T-helper 17 cell (primary cell): ENCODE results near the gene UBQLN4. TPM values are rescaled to one million over a fixed set of nuclear protein-coding genes. Genes with fewer than 3 reads are reported as not detected.

ENCODE experiments used
- total RNA-seq, 4 donors: library from RNA in 2 of 4; stranded (reverse) in 2 of 4; gene quantifications; one replicate each; pipeline ENCODE4 v1.2.3 and lab custom pipeline; 2022 to 2026

Gene UBQLN4
- total RNA-seq, 2 donors from 2014 or later: 21.9 to 22.7 TPM

Other genes with a start within 250 kb of the UBQLN4 start
- gene GON4L, start 196.6 kb downstream of the UBQLN4 start, total RNA-seq: 10 to 100 TPM; 88.4 to 93.9 TPM
- 10 to 100 TPM; 27.0 to 30.2 TPM for gene SYT11, start 194.2 kb downstream of the UBQLN4 start, total RNA-seq
- 10 to 100 TPM; 47.8 to 64.6 TPM for gene RIT1, start 142.4 kb downstream of the UBQLN4 start, total RNA-seq
- gene KHDC4, start 119.4 kb downstream of the UBQLN4 start, total RNA-seq: 10 to 100 TPM; 59.9 to 63.1 TPM
- not detected for gene RXFP4, start 112.2 kb downstream of the UBQLN4 start, total RNA-seq
- gene ARHGEF2, start 75.3 kb downstream of the UBQLN4 start, total RNA-seq: 100 to 1,000 TPM in 1 of 2 donors, 10 to 100 TPM in 1; 86.1 to 123 TPM
- gene SSR2, start 32.8 kb downstream of the UBQLN4 start, total RNA-seq: 100 to 1,000 TPM; 217 to 234 TPM
- 10 to 100 TPM; 19.4 to 21.4 TPM for gene LAMTOR2, start 984 bp upstream of the UBQLN4 start, total RNA-seq
- gene RAB25, start 7.4 kb upstream of the UBQLN4 start, total RNA-seq: 1 to 10 TPM; 1.4 to 1.8 TPM
- not detected for gene MEX3A, start 28.7 kb upstream of the UBQLN4 start, total RNA-seq
- gene LMNA, start 60.9 kb upstream of the UBQLN4 start, total RNA-seq: 1,000 to 10,000 TPM in 1 of 2 donors, 100 to 1,000 TPM in 1; 919 to 1,908 TPM
- gene SEMA4A, start 99.8 kb upstream of the UBQLN4 start, total RNA-seq: 10 to 100 TPM; 21.7 to 58.1 TPM
- 10 to 100 TPM; 14.4 to 21.6 TPM for gene SLC25A44, start 140.3 kb upstream of the UBQLN4 start, total RNA-seq
- 10 to 100 TPM; 59.1 to 73.2 TPM for gene PMF1, start 159.2 kb upstream of the UBQLN4 start, total RNA-seq
- 1 to 10 TPM; 1.1 to 3.7 TPM for gene BGLAP, start 188.4 kb upstream of the UBQLN4 start, total RNA-seq
- gene PAQR6, start 194.3 kb upstream of the UBQLN4 start, total RNA-seq: 1 to 10 TPM; 2.8 to 3.1 TPM
- 10 to 100 TPM; 59.0 to 79.2 TPM for gene SMG5, start 229.0 kb upstream of the UBQLN4 start, total RNA-seq
- gene TMEM79, start 230.5 kb upstream of the UBQLN4 start, total RNA-seq: 1 to 10 TPM; 3.2 to 3.5 TPM
- gene GLMP, start 241.9 kb upstream of the UBQLN4 start, total RNA-seq: 10 to 100 TPM; 21.2 to 25.0 TPM
- gene VHLL, start 245.5 kb upstream of the UBQLN4 start, total RNA-seq: not detected